Neural crest cell (in vitro differentiated cells): ENCODE data around the gene MPIG6B. TPM values are rescaled to one million over a fixed set of nuclear protein-coding genes. Genes with fewer than 3 reads are reported as not detected.

ENCODE experiments used
- DNase-seq: peaks from one replicate; pipeline ENCODE4 v3.0.0; 2021; ENCODE audit warnings: low read depth, mixed read lengths, low spot score
- H3K27ac Mint-ChIP-seq: one replicate; pipeline ENCODE4 v1.8.0; 2021; ENCODE audit warnings: mild to moderate bottlenecking, mixed read lengths; ENCODE audit not compliant: unreplicated experiment
- H3K27me3 Mint-ChIP-seq: 2 replicates; pipeline ENCODE4 v1.8.0; 2021; ENCODE audit warnings: low read depth, mild to moderate bottlenecking, mixed read lengths
- H3K36me3 Mint-ChIP-seq: 2 replicates; pipeline ENCODE4 v1.8.0; 2021; ENCODE audit warnings: low read depth, mild to moderate bottlenecking, mixed read lengths
- H3K4me1 Mint-ChIP-seq: 2 replicates; pipeline ENCODE4 v1.8.0; 2021; ENCODE audit warnings: mixed read lengths
- H3K4me3 Mint-ChIP-seq: one replicate; pipeline ENCODE4 v1.8.0; 2021; ENCODE audit warnings: mild to moderate bottlenecking, mixed read lengths
- H3K9me3 Mint-ChIP-seq: 2 replicates; pipeline ENCODE4 v1.8.0; 2021; ENCODE audit warnings: mixed read lengths
- CTCF ChIP-seq: fragments of 200-600 bp; sonication (generic); conservative IDR thresholded peaks from 2 replicates; pipeline ENCODE4 v1.5.0; 2021; ENCODE audit warnings: antibody characterized with exemption, mild to moderate bottlenecking
- total RNA-seq: library from RNA; stranded (reverse); gene quantifications from 2 replicates; pipeline ENCODE4 v1.2.1, GENCODE V29; 2021

MPIG6B gene
- total RNA-seq, 1 donor from 2014 or later, result not detected

GRCh38 chr6:31760790-31761189, 37.6 kb downstream of the MPIG6B start:
- Mint-ChIP-seq H3K4me1 (peaks cover 30% of the 10 kb centered on the region), H3K4me3 (no peak overlapping the region), H3K36me3 (peaks cover 29% of the 10 kb centered on the region), H3K9me3 (no peaks in the 10 kb centered on the region), H3K27ac (peak overlapping the region; percentile 88), H3K27me3 (no peaks in the 10 kb centered on the region)
- no peak for TF ChIP-seq CTCF
- no peak for DNase-seq

- DNase-seq, result no peak
- H3K27ac Mint-ChIP-seq, result no peak overlapping the region
Observed at GRCh38 chr6:31761343-31761742, 38.2 kb downstream of the MPIG6B start.

GRCh38 chr6:31762356-31762755, 39.2 kb downstream of the MPIG6B start, which contains the start of gene SAPCD1:
TSS of gene SAPCD1 (plus strand) at chr6:31762656. CDS start at chr6:31763055, 399 bp downstream.
- TF ChIP-seq CTCF, result no peak
- Mint-ChIP-seq H3K27me3 (no peaks in the 10 kb centered on the region), H3K4me1 (peaks cover 35% of the 10 kb centered on the region), H3K4me3 (peak within 1 kb of the TSS; percentile 47), H3K27ac (peak within 1 kb of the TSS; percentile 89), H3K9me3 (no peaks in the 10 kb centered on the region), H3K36me3 (peaks cover 29% of the 10 kb centered on the region)
- DNase-seq, result no peak

More at GRCh38 chr6:31761343-31761742, 38.2 kb downstream of the MPIG6B start:
- H3K36me3 Mint-ChIP-seq, result peaks cover 29% of the 10 kb centered on the region
- no peak for TF ChIP-seq CTCF
- no peaks in the 10 kb centered on the region for H3K27me3 Mint-ChIP-seq
- H3K4me1 Mint-ChIP-seq, result peaks cover 31% of the 10 kb centered on the region
- no peak overlapping the region for H3K4me3 Mint-ChIP-seq
- H3K9me3 Mint-ChIP-seq, result no peaks in the 10 kb centered on the region

- peak overlapping the region; percentile 47 for H3K4me3 Mint-ChIP-seq
- no peak for DNase-seq
- no peaks in the 10 kb centered on the region for H3K9me3 Mint-ChIP-seq
- H3K27ac Mint-ChIP-seq, result peak overlapping the region; percentile 89
- peaks cover 35% of the 10 kb centered on the region for H3K4me1 Mint-ChIP-seq
- H3K36me3 Mint-ChIP-seq, result peaks cover 29% of the 10 kb centered on the region
- H3K27me3 Mint-ChIP-seq, result no peaks in the 10 kb centered on the region
- no peak for TF ChIP-seq CTCF
Observed at GRCh38 chr6:31762878-31763618, 39.9 kb downstream of the MPIG6B start.

- DNase-seq, result no peak
- H3K27ac Mint-ChIP-seq, result peak overlapping the region; percentile 89
- peak overlapping the region; percentile 47 for H3K4me3 Mint-ChIP-seq
- TF ChIP-seq CTCF, result no peak
- no peaks in the 10 kb centered on the region for H3K9me3 Mint-ChIP-seq
- peaks cover 35% of the 10 kb centered on the region for H3K4me1 Mint-ChIP-seq
- H3K36me3 Mint-ChIP-seq, result peaks cover 28% of the 10 kb centered on the region
- H3K27me3 Mint-ChIP-seq, result no peaks in the 10 kb centered on the region
Observed at GRCh38 chr6:31763619-31763940, 40.4 kb downstream of the MPIG6B start.
